Stimulated activated naive CD4-positive, alpha-beta T cell treated with Interleukin-2 at 50 U/mL for 16 hours (primary cell): ENCODE results near the gene SRP72.

Experiments used
- DNase-seq: peaks from one replicate; lab custom pipeline; 2025; lab: John Stamatoyannopoulos, UW

SRP72 gene

GRCh38 chr4:56550642-56551041, 83.2 kb downstream of the SRP72 start:
- no peak for DNase-seq

- DNase-seq, result no peak
Measured at GRCh38 chr4:56551516-56551915, 84.1 kb downstream of the SRP72 start.

DNA sequence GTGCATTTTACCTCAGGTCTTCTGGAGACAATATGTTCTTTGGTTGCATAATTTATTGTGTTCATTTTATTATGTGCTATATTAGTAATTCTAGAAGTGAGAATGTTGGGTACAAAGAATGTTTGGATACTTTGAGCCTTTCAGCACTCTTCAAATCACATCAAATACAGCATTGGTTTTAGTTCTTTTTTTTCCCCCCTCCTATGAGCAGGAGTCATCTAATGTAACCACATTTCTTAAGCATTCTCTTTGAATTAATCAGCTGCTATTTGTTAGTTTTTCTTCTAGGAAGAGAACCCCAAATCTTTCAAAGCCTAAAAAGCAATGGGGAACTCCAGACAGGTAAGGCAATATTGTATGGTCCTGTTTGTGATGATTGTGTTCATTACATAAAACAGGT, 84.9 kb downstream of the SRP72 start:
- no peak for DNase-seq
